CD4-positive, alpha-beta T cell treated with Interleukin-4 for 1 hour (primary cell): ENCODE data around the gene ANKRD33.
A peak's percentile ranks its signal among the peaks of the same experiment; 100 is the strongest.

ENCODE experiments used
- DNase-seq, 2 donors: peaks; one replicate each; pipeline ENCODE4 v3.0.0-alpha.2; 2020 to 2022

The ANKRD33 gene

GRCh38 chr12:51862947-51863346 lies 25.0 kb upstream of the ANKRD33 start:
- DNase-seq, result no peak

- no peak for DNase-seq
Measured at GRCh38 chr12:51863363-51863932, 24.5 kb upstream of the ANKRD33 start.

- DNase-seq, result no peak
Measured at GRCh38 chr12:51863933-51864832, 23.7 kb upstream of the ANKRD33 start.

- DNase-seq, result no peak
Measured at GRCh38 chr12:51864833-51865670, 22.9 kb upstream of the ANKRD33 start.

GRCh38 chr12:51865757-51866270 lies 22.1 kb upstream of the ANKRD33 start:
- DNase-seq, result no peak

- DNase-seq, result no peak
Measured at GRCh38 chr12:51866324-51866723, 21.6 kb upstream of the ANKRD33 start.

GRCh38 chr12:51866762-51867161 lies 21.1 kb upstream of the ANKRD33 start:
- DNase-seq, result no peak

GRCh38 chr12:51867371-51867770 lies 20.5 kb upstream of the ANKRD33 start:
- DNase-seq, result no peak

- no peak for DNase-seq
Measured at GRCh38 chr12:51867796-51868428, 20.0 kb upstream of the ANKRD33 start.

GRCh38 chr12:51868821-51869495 lies 18.9 kb upstream of the ANKRD33 start:
- no peak for DNase-seq

- no peak for DNase-seq
Measured at GRCh38 chr12:51869496-51869865, 18.4 kb upstream of the ANKRD33 start.

- DNase-seq, result no peak
Measured at GRCh38 chr12:51869931-51870330, 18.0 kb upstream of the ANKRD33 start.

- no peak for DNase-seq
Measured at GRCh38 chr12:51870504-51870903, 17.4 kb upstream of the ANKRD33 start.

- peak in 1 of 2 donors; percentile 36 for DNase-seq
Measured at GRCh38 chr12:51871126-51871525, 16.8 kb upstream of the ANKRD33 start.

- no peak for DNase-seq
Measured at GRCh38 chr12:51871918-51872688, 15.8 kb upstream of the ANKRD33 start.

GRCh38 chr12:51872689-51872981 lies 15.3 kb upstream of the ANKRD33 start:
- no peak for DNase-seq

GRCh38 chr12:51873251-51873994 lies 14.5 kb upstream of the ANKRD33 start:
- no peak for DNase-seq

GRCh38 chr12:51874000-51874399 lies 13.9 kb upstream of the ANKRD33 start:
- DNase-seq, result no peak

GRCh38 chr12:51874486-51874885 lies 13.4 kb upstream of the ANKRD33 start:
- no peak for DNase-seq

- DNase-seq, result no peak
Measured at GRCh38 chr12:51879102-51879501, 8.8 kb upstream of the ANKRD33 start.

GRCh38 chr12:51883295-51883694 lies 4.6 kb upstream of the ANKRD33 start:
- no peak for DNase-seq
